Fibroblast of mammary gland (primary cell): ENCODE measurements around the gene CD209.

ENCODE experiments used
- DNase-seq: peaks from one replicate; pipeline ENCODE4 v3.0.0-alpha.2; 2010; ENCODE audit warnings: low read depth
- H3K4me3 ChIP-seq: 2 replicates; pipeline ENCODE4 v1.5.1; 2011; ENCODE audit warnings: low read depth, mild to moderate bottlenecking, low read length, moderate library complexity; ENCODE audit not compliant: control insufficient read depth
- CTCF ChIP-seq: conservative IDR thresholded peaks from 2 replicates; pipeline ENCODE4 v1.5.1; 2011; ENCODE audit warnings: low read depth, low read length, inconsistent platforms; ENCODE audit not compliant: control insufficient read depth, insufficient read depth

Gene CD209

GRCh38 chr19:7744871-7745650 lies 2.3 kb downstream of the CD209 start:
- H3K4me3 ChIP-seq: no peak overlapping the region
- no peak for DNase-seq
- no peak for TF ChIP-seq CTCF

- DNase-seq: no peak
- no peak for TF ChIP-seq CTCF
- no peak overlapping the region for H3K4me3 ChIP-seq
Observed at GRCh38 chr19:7744199-7744786, 3.0 kb downstream of the CD209 start.

- no peak overlapping the region for H3K4me3 ChIP-seq
- no peak for TF ChIP-seq CTCF
- DNase-seq: no peak
Observed at GRCh38 chr19:7743425-7743841, 3.9 kb downstream of the CD209 start.

- no peak overlapping the region for H3K4me3 ChIP-seq
- DNase-seq: no peak
- no peak for TF ChIP-seq CTCF
Observed at GRCh38 chr19:7742991-7743390, 4.3 kb downstream of the CD209 start.

GRCh38 chr19:7742575-7742974 lies 4.8 kb downstream of the CD209 start:
- TF ChIP-seq CTCF: no peak
- no peak for DNase-seq

GRCh38 chr19:7740682-7741054 lies 6.7 kb downstream of the CD209 start:
- H3K4me3 ChIP-seq: no peak overlapping the region
- TF ChIP-seq CTCF: no peak
- DNase-seq: no peak

More at GRCh38 chr19:7742575-7742974, 4.8 kb downstream of the CD209 start:
- H3K4me3 ChIP-seq: no peak overlapping the region
